ENCODE results near the gene MRPL21. TPM values are rescaled to one million over a fixed set of nuclear protein-coding genes. Genes with fewer than 3 reads are reported as not detected.

MRPL21 gene
- polyA plus RNA-seq, 1 experiment: 46.8 TPM

GRCh38 chr11:68938088-68938487 lies 34.5 kb upstream of the MRPL21 start:
- DNase-seq (ENCODE audit: low read depth, low spot score): no peak
- POLR2A ChIA-PET: no interaction called here
- Histone ChIP-seq H3K9me3 (ENCODE audit: control insufficient read depth, insufficient read depth, low read length) (no peaks in the 10 kb centered on the region; the same call in 1 of the 2 replicates), H3K27me3 (ENCODE audit: control insufficient read depth, insufficient read depth, low read length) (no peaks in the 10 kb centered on the region), H3K27ac (ENCODE audit: low read depth, low read length) (no peak overlapping the region), H3K4me3 (ENCODE audit: low read depth, low read length) (no peak overlapping the region)
- CTCF ChIA-PET: interaction anchor here (0.6 kb wide), 1 partner anchor 730 kb away, joined by 3 read pairs; no protein-coding TSS in a partner anchor
- TF ChIP-seq, protein P1, sequence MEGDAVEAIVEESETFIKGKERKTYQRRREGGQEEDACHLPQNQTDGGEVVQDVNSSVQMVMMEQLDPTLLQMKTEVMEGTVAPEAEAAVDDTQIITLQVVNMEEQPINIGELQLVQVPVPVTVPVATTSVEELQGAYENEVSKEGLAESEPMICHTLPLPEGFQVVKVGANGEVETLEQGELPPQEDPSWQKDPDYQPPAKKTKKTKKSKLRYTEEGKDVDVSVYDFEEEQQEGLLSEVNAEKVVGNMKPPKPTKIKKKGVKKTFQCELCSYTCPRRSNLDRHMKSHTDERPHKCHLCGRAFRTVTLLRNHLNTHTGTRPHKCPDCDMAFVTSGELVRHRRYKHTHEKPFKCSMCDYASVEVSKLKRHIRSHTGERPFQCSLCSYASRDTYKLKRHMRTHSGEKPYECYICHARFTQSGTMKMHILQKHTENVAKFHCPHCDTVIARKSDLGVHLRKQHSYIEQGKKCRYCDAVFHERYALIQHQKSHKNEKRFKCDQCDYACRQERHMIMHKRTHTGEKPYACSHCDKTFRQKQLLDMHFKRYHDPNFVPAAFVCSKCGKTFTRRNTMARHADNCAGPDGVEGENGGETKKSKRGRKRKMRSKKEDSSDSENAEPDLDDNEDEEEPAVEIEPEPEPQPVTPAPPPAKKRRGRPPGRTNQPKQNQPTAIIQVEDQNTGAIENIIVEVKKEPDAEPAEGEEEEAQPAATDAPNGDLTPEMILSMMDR (IDR thresholded peaks at IDR 0.05; ENCODE audit: low read depth, low read length): no peak

DNA sequence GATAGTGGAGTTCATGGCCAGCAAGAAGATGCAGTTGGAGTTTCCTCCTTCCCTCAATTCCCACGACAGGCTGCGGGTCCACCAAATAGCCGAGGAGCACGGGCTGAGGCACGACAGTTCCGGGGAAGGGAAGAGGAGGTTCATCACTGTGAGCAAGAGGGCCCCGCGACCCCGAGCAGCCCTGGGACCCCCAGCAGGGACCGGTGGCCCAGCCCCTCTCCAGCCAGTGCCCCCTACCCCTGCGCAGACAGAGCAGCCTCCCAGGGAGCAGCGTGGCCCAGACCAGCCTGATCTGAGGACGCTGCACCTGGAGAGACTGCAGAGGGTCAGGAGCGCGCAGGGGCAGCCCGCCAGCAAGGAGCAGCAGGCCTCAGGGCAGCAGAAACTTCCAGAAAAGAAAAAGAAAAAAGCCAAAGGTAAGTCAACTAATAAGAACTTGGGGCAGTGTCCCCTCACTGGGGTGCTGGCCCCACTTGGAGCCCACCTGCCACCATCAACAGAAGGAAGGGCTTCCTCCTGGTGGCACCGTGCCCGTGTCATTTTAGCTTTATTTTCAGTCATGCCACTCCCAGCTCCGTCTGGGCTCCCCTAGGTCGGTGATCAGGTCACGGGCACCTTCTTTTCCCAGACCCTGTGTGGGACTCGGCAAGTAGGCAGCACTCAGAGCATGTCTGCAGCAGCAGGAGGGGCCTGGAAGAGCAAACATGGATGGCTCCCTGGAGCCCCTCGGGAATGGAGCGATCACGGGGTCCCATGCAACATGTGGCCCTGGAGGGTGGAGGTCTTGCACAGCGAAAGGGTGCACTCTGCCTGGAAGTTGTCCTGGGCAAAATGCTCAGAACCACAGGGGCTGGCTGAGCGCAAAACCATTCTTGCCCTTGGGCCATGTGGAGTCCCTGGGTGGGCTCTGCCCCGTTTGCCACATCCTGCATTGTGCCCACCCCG lies 33.3 kb upstream of the MRPL21 start:
- TF ChIP-seq, protein P1 (IDR thresholded peaks at IDR 0.05; ENCODE audit: low read depth, low read length): no peak
- DNase-seq (ENCODE audit: low read depth, low spot score): no peak
- CTCF ChIA-PET: no interaction called here
- no peaks in the 10 kb centered on the region; the same call in 1 of the 2 replicates for H3K9me3 ChIP-seq (ENCODE audit: control insufficient read depth, insufficient read depth, low read length)
- POLR2A ChIA-PET: no interaction called here
- no peak overlapping the region for H3K4me3 ChIP-seq (ENCODE audit: low read depth, low read length)
- no peak overlapping the region for H3K27ac ChIP-seq (ENCODE audit: low read depth, low read length)
- H3K27me3 ChIP-seq (ENCODE audit: control insufficient read depth, insufficient read depth, low read length): no peaks in the 10 kb centered on the region

- no peaks in the 10 kb centered on the region for H3K27me3 ChIP-seq (ENCODE audit: control insufficient read depth, insufficient read depth, low read length)
- no peak overlapping the region for H3K4me3 ChIP-seq (ENCODE audit: low read depth, low read length)
- TF ChIP-seq, protein P1 (IDR thresholded peaks at IDR 0.05; ENCODE audit: low read depth, low read length): no peak
- no peak for DNase-seq (ENCODE audit: low read depth, low spot score)
- ChIA-PET POLR2A (no interaction called here), CTCF (no interaction called here)
- H3K9me3 ChIP-seq (ENCODE audit: control insufficient read depth, insufficient read depth, low read length): no peaks in the 10 kb centered on the region; the same call in 1 of the 2 replicates
- no peak overlapping the region for H3K27ac ChIP-seq (ENCODE audit: low read depth, low read length)
Observed at GRCh38 chr11:68936358-68936636, 32.7 kb upstream of the MRPL21 start.

DNA sequence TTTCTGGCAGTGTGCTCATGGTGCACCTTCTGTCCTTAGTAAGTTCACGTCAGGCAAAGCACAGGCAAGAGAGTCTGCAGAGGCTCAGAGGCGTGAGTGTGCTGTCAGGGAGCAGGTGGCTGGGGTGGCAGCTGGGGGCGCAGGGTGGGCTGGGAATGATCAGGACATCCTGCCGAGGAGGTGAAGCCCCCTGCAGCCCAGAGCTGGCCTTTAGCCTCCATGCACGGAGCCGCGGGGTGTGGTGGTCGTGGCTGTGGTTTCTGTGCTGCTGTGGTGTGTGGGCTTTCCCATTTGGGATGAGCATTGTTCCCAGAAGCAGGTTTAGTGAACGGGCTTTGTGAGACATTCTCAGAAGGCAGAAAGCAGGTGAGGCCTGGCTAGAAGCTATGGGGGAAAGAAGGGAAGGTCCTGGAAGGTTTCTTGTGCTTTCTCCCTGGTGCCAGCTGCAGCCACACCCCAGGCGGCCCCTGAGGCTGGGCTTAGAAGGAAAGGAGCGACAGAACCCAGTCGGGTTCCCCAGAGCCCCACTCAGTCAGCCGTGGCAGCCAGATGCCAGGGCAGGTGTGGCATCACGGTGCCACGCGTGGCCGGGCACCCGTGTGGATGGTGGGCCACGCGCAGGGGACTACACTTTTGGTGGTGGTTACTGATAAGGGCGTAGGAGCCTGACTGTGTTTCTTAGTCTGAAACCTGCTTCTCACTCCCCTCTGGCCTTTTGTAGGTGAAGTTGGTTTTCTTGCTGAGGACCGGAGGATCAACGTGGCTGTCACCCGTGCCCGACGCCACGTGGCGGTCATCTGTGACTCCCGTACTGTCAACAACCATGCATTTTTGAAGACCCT lies 32.1 kb upstream of the MRPL21 start:
- DNase-seq (ENCODE audit: low read depth, low spot score): no peak
- no peaks in the 10 kb centered on the region; the same call in 1 of the 2 replicates for H3K9me3 ChIP-seq (ENCODE audit: control insufficient read depth, insufficient read depth, low read length)
- POLR2A ChIA-PET: no interaction called here
- CTCF ChIA-PET: no interaction called here
- TF ChIP-seq, protein P1 (IDR thresholded peaks at IDR 0.05; ENCODE audit: low read depth, low read length): no peak
- no peak overlapping the region for H3K4me3 ChIP-seq (ENCODE audit: low read depth, low read length)
- no peak overlapping the region for H3K27ac ChIP-seq (ENCODE audit: low read depth, low read length)
- no peaks in the 10 kb centered on the region for H3K27me3 ChIP-seq (ENCODE audit: control insufficient read depth, insufficient read depth, low read length)

GRCh38 chr11:68935066-68935465 lies 31.4 kb upstream of the MRPL21 start:
- no peaks in the 10 kb centered on the region for H3K27me3 ChIP-seq (ENCODE audit: control insufficient read depth, insufficient read depth, low read length)
- POLR2A ChIA-PET: no interaction called here
- no peak overlapping the region for H3K4me3 ChIP-seq (ENCODE audit: low read depth, low read length)
- H3K9me3 ChIP-seq (ENCODE audit: control insufficient read depth, insufficient read depth, low read length): no peaks in the 10 kb centered on the region
- TF ChIP-seq, protein P1 (IDR thresholded peaks at IDR 0.05; ENCODE audit: low read depth, low read length): no peak
- CTCF ChIA-PET: no interaction called here
- no peak for DNase-seq (ENCODE audit: low read depth, low spot score)
- no peak overlapping the region for H3K27ac ChIP-seq (ENCODE audit: low read depth, low read length)

Measured in AG04450 (cell line).